ENCODE measurements around the gene ASRGL1.

GRCh38 chr11:62423012-62423411 lies 85.8 kb downstream of the ASRGL1 start:
- TF ChIP-seq CTCF (IDR thresholded peaks at IDR 0.05) (no peak), POLR2AphosphoS5 (IDR thresholded peaks at IDR 0.05) (no peak), POLR2A (IDR thresholded peaks at IDR 0.05) (no peak)
